ENCODE data around the gene CDT1. TPM values are rescaled to one million over a fixed set of nuclear protein-coding genes. Genes with fewer than 3 reads are reported as not detected.

CDT1 gene
- total RNA-seq, 1 experiment from 2014 or later: 154 TPM

GRCh38 chr16:88792668-88793250 lies 10.8 kb upstream of the CDT1 start:
- DNase-seq (ENCODE audit: low spot score) (no peak), ATAC-seq (no peak)
- Mint-ChIP-seq H3K9me3 (no peaks in the 10 kb centered on the region), H3K27ac (no peak overlapping the region), H3K4me3 (no peak overlapping the region), H3K4me1 (peaks cover 20% of the 10 kb centered on the region), H3K36me3 (no peaks in the 10 kb centered on the region), H3K27me3 (ENCODE audit: low read depth) (no peaks in the 10 kb centered on the region)
- ChIA-PET POLR2A (interaction anchor here (1.2 to 1.6 kb wide), 2 partner anchors 11 to 13 kb away, joined by 3 to 5 read pairs; no protein-coding TSS in a partner anchor), CTCF (interaction anchor here (0.9 to 1.9 kb wide), 9 partner anchors 9 to 400 kb away, joined by 3 to 9 read pairs (median 4); no protein-coding TSS in a partner anchor)
- TF ChIP-seq E2F1 (CRISPR knock-in tag; IDR thresholded peaks at IDR 0.05): no peak
- no peak for TF ChIP-seq MAX (CRISPR knock-in tag; IDR thresholded peaks at IDR 0.05)
- TF ChIP-seq FOXK1 (CRISPR knock-in tag; IDR thresholded peaks at IDR 0.05): no peak
- no peak for TF ChIP-seq ZNF396 (CRISPR knock-in tag; IDR thresholded peaks at IDR 0.05; ENCODE audit: borderline replicate concordance)
- no peak for TF ChIP-seq ZNF281 (CRISPR knock-in tag; IDR thresholded peaks at IDR 0.05)
- no peak for TF ChIP-seq ARID4B (CRISPR knock-in tag; IDR thresholded peaks at IDR 0.05; ENCODE audit: borderline replicate concordance)
- no peak for TF ChIP-seq FOXP4 (CRISPR knock-in tag; IDR thresholded peaks at IDR 0.05)
- no peak for TF ChIP-seq CREM (CRISPR knock-in tag; IDR thresholded peaks at IDR 0.05)
- no peak for TF ChIP-seq SP1 (CRISPR knock-in tag; conservative IDR thresholded peaks at IDR 0.05)
- no peak for TF ChIP-seq ATF1 (CRISPR knock-in tag; IDR thresholded peaks at IDR 0.05)
- no peak for TF ChIP-seq GRHL2 (CRISPR knock-in tag; IDR thresholded peaks at IDR 0.05; ENCODE audit: insufficient replicate concordance, severe bottlenecking)
- TF ChIP-seq ZNF138 (CRISPR knock-in tag; conservative IDR thresholded peaks at IDR 0.05): no peak
- no peak for TF ChIP-seq RORB (CRISPR knock-in tag; IDR thresholded peaks at IDR 0.05)
- no peak for TF ChIP-seq E2F4 (CRISPR knock-in tag; IDR thresholded peaks at IDR 0.05; ENCODE audit: borderline replicate concordance, low read depth)

All from WTC11 (cell line).